Mucosa of gallbladder (tissue), 1 donor: ENCODE measurements around the gene ASIC4. TPM values are rescaled to one million over a fixed set of nuclear protein-coding genes. Genes with fewer than 3 reads are reported as not detected.

Experiments used
- DNase-seq: peaks from one replicate; pipeline ENCODE4 v3.0.0-alpha.2; 2020; ENCODE audit warnings: low spot score
- total RNA-seq: library from RNA; stranded (reverse); gene quantifications from one replicate; pipeline ENCODE4 v1.2.1, GENCODE V29; 2021
- donor health status: DM: no; HTN: no; CAD: no.

The ASIC4 gene
- total RNA-seq, 1 donor from 2014 or later, result not detected

- DNase-seq, result no peak
Measured at GRCh38 chr2:219536425-219536824, 22.1 kb downstream of the ASIC4 start.

GRCh38 chr2:219536967-219537366 lies 22.7 kb downstream of the ASIC4 start:
- DNase-seq, result no peak

GRCh38 chr2:219537657-219538488 lies 23.6 kb downstream of the ASIC4 start:
- no peak for DNase-seq

- DNase-seq, result no peak
Measured at GRCh38 chr2:219538504-219538951, 24.2 kb downstream of the ASIC4 start.

GRCh38 chr2:219538956-219539788 lies 24.9 kb downstream of the ASIC4 start:
- DNase-seq, result no peak

- DNase-seq, result no peak
Measured at GRCh38 chr2:219539926-219540678, 25.8 kb downstream of the ASIC4 start.

GRCh38 chr2:219540784-219541504 lies 26.7 kb downstream of the ASIC4 start:
- DNase-seq, result no peak

GRCh38 chr2:219541611-219542180 lies 27.4 kb downstream of the ASIC4 start:
- peak; percentile 90 for DNase-seq

GRCh38 chr2:219542931-219543595 lies 28.8 kb downstream of the ASIC4 start:
- no peak for DNase-seq

GRCh38 chr2:219543596-219544358 lies 29.5 kb downstream of the ASIC4 start, which contains the start of the genes CHPF and TMEM198:
TSS of gene CHPF (minus strand) at chr2:219543809. CDS start at chr2:219543538, 271 bp downstream.
TSS of gene TMEM198 (plus strand) at chr2:219544028. CDS start at chr2:219544728, 700 bp downstream.
- peak; percentile 98 for DNase-seq

- DNase-seq, result no peak
Measured at GRCh38 chr2:219544567-219544966, 30.3 kb downstream of the ASIC4 start.

GRCh38 chr2:219545295-219545942 lies 31.1 kb downstream of the ASIC4 start:
- no peak for DNase-seq

- DNase-seq, result no peak
Measured at GRCh38 chr2:219545943-219546352, 31.7 kb downstream of the ASIC4 start.

- DNase-seq, result no peak
Measured at GRCh38 chr2:219547621-219548020, 33.3 kb downstream of the ASIC4 start.

GRCh38 chr2:219548990-219549389 lies 34.7 kb downstream of the ASIC4 start:
- DNase-seq, result no peak

- DNase-seq, result no peak
Measured at GRCh38 chr2:219549619-219550018, 35.3 kb downstream of the ASIC4 start.

- no peak for DNase-seq
Measured at GRCh38 chr2:219551441-219552381, 37.4 kb downstream of the ASIC4 start.
